ENCODE data around the gene MAP3K12.

DNA sequence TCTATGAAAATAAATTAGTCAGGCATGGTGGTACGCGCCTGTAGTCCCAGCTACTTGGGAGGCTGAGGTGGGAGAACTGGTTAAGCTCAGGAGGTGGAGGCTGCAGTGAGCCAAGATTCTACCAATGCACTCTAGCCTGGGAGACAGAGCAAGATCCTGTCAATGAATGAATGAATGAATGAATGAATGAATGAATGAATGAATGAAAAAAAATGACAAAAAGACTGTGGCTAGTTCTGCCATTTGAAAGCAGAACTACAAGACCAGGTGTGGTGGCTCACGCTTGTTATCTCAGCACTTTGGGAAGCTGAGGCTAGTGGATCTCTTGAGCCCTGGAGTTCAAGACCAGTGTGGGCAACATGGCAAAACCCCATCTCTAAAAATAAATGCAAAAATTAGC, 40.3 kb upstream of the MAP3K12 start:
- TF ChIP-seq POLR2A (IDR thresholded peaks at IDR 0.05; ENCODE audit: control extremely low read depth in 1 of 2, low read depth in 2 of 2, low read length in 2 of 2) (no peak), SIN3A (conservative IDR thresholded peaks at IDR 0.05 in 1 of 2, IDR thresholded peaks at IDR 0.05 in 1 of 2; ENCODE audit: low read depth in 1 of 2, low read length in 2 of 2) (no peak)
